GM23338 (cell line): ENCODE data around the gene RPUSD3. TPM values are rescaled to one million over a fixed set of nuclear protein-coding genes. Genes with fewer than 3 reads are reported as not detected.

Experiments used
- ATAC-seq: fragments of 200-7000 bp; cut with Tn5 transposase; 3 replicates; pipeline ENCODE4 v1.9.1; 2020
- DNase-seq: peaks from one replicate; pipeline ENCODE4 v3.0.0-alpha.2; 2015; ENCODE audit warnings: low spot score
- H2AFZ ChIP-seq: fragments of 200-600 bp; sonication (generic); 2 replicates; pipeline ENCODE4 v1.8.0; 2016; ENCODE audit warnings: antibody characterized with exemption, mild to moderate bottlenecking, moderate library complexity
- H3F3A ChIP-seq: fragments of 200-600 bp; sonication (generic); replicated peaks from 2 replicates; pipeline ENCODE4 v1.8.0; 2017; ENCODE audit warnings: antibody characterized with exemption, mixed run types, low read depth
- H3K27ac ChIP-seq: fragments of 200-600 bp; sonication (generic); 2 replicates; pipeline ENCODE4 v1.6.1; 2016; ENCODE audit warnings: low read depth
- H3K27me3 ChIP-seq: fragments of 200-600 bp; sonication (generic); 2 replicates; pipeline ENCODE4 v1.8.0; 2016; ENCODE audit warnings: mild to moderate bottlenecking, mixed run types, moderate library complexity; ENCODE audit not compliant: insufficient read depth
- H3K36me3 ChIP-seq: fragments of 200-600 bp; sonication (generic); 2 replicates; pipeline ENCODE4 v1.8.0; 2016; ENCODE audit warnings: mild to moderate bottlenecking; ENCODE audit not compliant: insufficient read depth
- H3K4me1 ChIP-seq: fragments of 200-600 bp; sonication (generic); 2 replicates; pipeline ENCODE4 v1.8.0; 2016; ENCODE audit warnings: mild to moderate bottlenecking, moderate library complexity; ENCODE audit not compliant: insufficient read depth
- H3K4me2 ChIP-seq: fragments of 200-600 bp; sonication (generic); 2 replicates; pipeline ENCODE4 v1.7.1; 2017; ENCODE audit warnings: mixed run types
- H3K4me3 ChIP-seq: fragments of 200-600 bp; sonication (generic); 2 replicates; pipeline ENCODE4 v1.6.1; 2016; ENCODE audit warnings: mixed run types
- H3K79me2 ChIP-seq: fragments of 200-600 bp; sonication (generic); replicated peaks from 2 replicates; pipeline ENCODE4 v1.8.0; 2017; ENCODE audit warnings: mild to moderate bottlenecking; ENCODE audit not compliant: insufficient read depth
- H3K9me2 ChIP-seq: fragments of 200-600 bp; sonication (generic); 2 replicates; pipeline ENCODE4 v1.8.0; 2017; ENCODE audit not compliant: insufficient read depth
- H4K20me1 ChIP-seq: fragments of 200-600 bp; sonication (generic); replicated peaks from 2 replicates; pipeline ENCODE4 v1.8.0; 2017; ENCODE audit warnings: mild to moderate bottlenecking; ENCODE audit not compliant: insufficient read depth
- H3K27ac Mint-ChIP-seq: 2 replicates; pipeline ENCODE4 v1.8.0; 2020; ENCODE audit warnings: inconsistent platforms, mild to moderate bottlenecking, moderate library complexity, mixed read lengths
- H3K27me3 Mint-ChIP-seq: 3 replicates; pipeline ENCODE4 v1.8.0; 2022; ENCODE audit warnings: low read depth, mild to moderate bottlenecking, moderate library complexity, mixed read lengths, inconsistent platforms; ENCODE audit not compliant: insufficient read depth, poor library complexity
- H3K36me3 Mint-ChIP-seq: 3 replicates; pipeline ENCODE4 v1.8.0; 2021; ENCODE audit warnings: low read depth, mild to moderate bottlenecking, inconsistent platforms, moderate library complexity, mixed read lengths
- H3K4me1 Mint-ChIP-seq: 3 replicates; pipeline ENCODE4 v1.8.0; 2020; ENCODE audit warnings: mild to moderate bottlenecking, inconsistent platforms, mixed read lengths
- H3K4me3 Mint-ChIP-seq: 3 replicates; pipeline ENCODE4 v1.8.0; 2021; ENCODE audit warnings: moderate library complexity, mild to moderate bottlenecking, inconsistent platforms, mixed read lengths
- H3K9me3 Mint-ChIP-seq: 3 replicates; pipeline ENCODE4 v1.8.0; 2020; ENCODE audit warnings: moderate library complexity, mild to moderate bottlenecking, inconsistent platforms, mixed read lengths
- CTCF ChIP-seq, 2 experiments: fragments of 200-600 bp in 1 of 2; sonication (generic) in 1 of 2; conservative IDR thresholded peaks; 2 replicates each; pipeline versions ENCODE4 v1.5.1 to v1.6.1; 2016 to 2017; ENCODE audit warnings: antibody characterized with exemption in 2 of 2, low read depth in 2 of 2, mild to moderate bottlenecking in 2 of 2, moderate library complexity in 1 of 2
- EZH2 ChIP-seq: fragments of 200-600 bp; sonication (generic); IDR thresholded peaks from one replicate; pipeline ENCODE4 v1.8.0; 2017; ENCODE audit warnings: antibody characterized with exemption, mild to moderate bottlenecking, low read depth; ENCODE audit not compliant: unreplicated experiment
- JUNB ChIP-seq: IDR thresholded peaks from one replicate; pipeline ENCODE4 v1.6.1; 2016; ENCODE audit warnings: antibody characterized with exemption; ENCODE audit not compliant: unreplicated experiment
- NANOG ChIP-seq: IDR thresholded peaks from 2 replicates; pipeline ENCODE4 v1.6.1; 2016; ENCODE audit warnings: antibody characterized with exemption, borderline replicate concordance
- POLR2AphosphoS5 ChIP-seq: IDR thresholded peaks from 2 replicates; pipeline ENCODE4 v1.6.1; 2016; ENCODE audit warnings: antibody characterized with exemption, low read depth
- REST ChIP-seq: IDR thresholded peaks from one replicate; pipeline ENCODE4 v1.6.1; 2018; ENCODE audit warnings: antibody characterized with exemption; ENCODE audit not compliant: unreplicated experiment
- STAT1 ChIP-seq: IDR thresholded peaks from one replicate; pipeline ENCODE4 v1.6.1; 2016; ENCODE audit warnings: antibody characterized with exemption; ENCODE audit not compliant: unreplicated experiment
- ZNF331 ChIP-seq: fragments of 250-450 bp; sonication (Bioruptor Pico); IDR thresholded peaks from 2 replicates; pipeline ENCODE4 v1.5.0; 2020; ENCODE audit warnings: low read depth, mild to moderate bottlenecking, moderate library complexity
- polyA plus RNA-seq: library from polyadenylated mRNA; unstranded; fragments of >200 nt; fragmentation: Nextera tagmentation; extraction: Ambion mirVana; gene quantifications from 2 replicates; pipeline ENCODE4 v1.2.1, GENCODE V29; 2016
- total RNA-seq: library from RNA; depleted of rRNA; stranded (reverse); fragments of >200 nt; shearing (Covaris generic); gene quantifications from 2 replicates; pipeline ENCODE4 v1.2.3, GENCODE V29; 2014

RPUSD3 gene
- total and polyA plus RNA-seq, 2 experiments from 2014 or later = 64.3 to 73.4 TPM

GRCh38 chr3:9837701-9838582 is 5.9 kb downstream of the RPUSD3 start:
- peaks cover 44% of the 10 kb centered on the region for H3K36me3 Mint-ChIP-seq
- Histone ChIP-seq H3K79me2 (peaks cover 6% of the 10 kb centered on the region), H3K9me2 (no peaks in the 10 kb centered on the region), H4K20me1 (peaks cover 6% of the 10 kb centered on the region; the same call in 1 of the 2 replicates), H3F3A (peaks cover 10% of the 10 kb centered on the region; the same call in 1 of the 2 replicates), H3K4me2 (no peak overlapping the region), H3K27ac (no peak overlapping the region), H3K4me3 (no peak overlapping the region), H2AFZ (no peak overlapping the region), H3K4me1 (peaks cover 6% of the 10 kb centered on the region; the same call in 1 of the 2 replicates), H3K36me3 (0 out of 2 replicates have a peak, but pooled peaks cover 4% of the 10 kb centered on the region), H3K27me3 (no peaks in the 10 kb centered on the region)
- no peak for ATAC-seq
- DNase-seq = no peak
- peaks cover 4% of the 10 kb centered on the region for H3K4me1 Mint-ChIP-seq
- no peak overlapping the region for H3K4me3 Mint-ChIP-seq
- TF ChIP-seq JUNB (no peak), STAT1 (no peak), REST (no peak), ZNF331 (CRISPR knock-in tag) (no peak), CTCF (conservative IDR thresholded peaks at IDR 0.05; ENCODE audit: low read depth in 2 of 2) (no peak), EZH2 (no peak), POLR2AphosphoS5 (no peak), NANOG (no peak)
- H3K27me3 Mint-ChIP-seq = peaks cover 7% of the 10 kb centered on the region
- H3K9me3 Mint-ChIP-seq = no peaks in the 10 kb centered on the region; the same call in 2 of the 3 replicates
- H3K27ac Mint-ChIP-seq = no peak overlapping the region
